Astrocyte of the spinal cord (primary cell): ENCODE measurements around the gene ITSN1.

Source experiments
- DNase-seq: peaks from one replicate; pipeline ENCODE4 v3.0.0; 2011; ENCODE audit warnings: low read depth, low spot score
- H3K4me3 ChIP-seq: 2 replicates; pipeline ENCODE4 v1.5.1; 2011; ENCODE audit warnings: low read depth, mild to moderate bottlenecking, low read length, moderate library complexity
- CTCF ChIP-seq: IDR thresholded peaks from 2 replicates; pipeline ENCODE4 v1.5.1; 2012; ENCODE audit warnings: low read depth, mild to moderate bottlenecking, low read length, inconsistent platforms
- in situ Hi-C: cut with HindIII; loops from 2 replicates; pipeline ENCODE4 v1.10.0; 2017; ENCODE audit warnings: low sequenced_read_pairs

Gene ITSN1

GRCh38 chr21:33836408-33836807, 194.1 kb downstream of the ITSN1 start:
- no peak for DNase-seq
- in situ Hi-C loops: no loop called here
- no peak overlapping the region for H3K4me3 ChIP-seq
- no peak for TF ChIP-seq CTCF

GRCh38 chr21:33839167-33839716, 196.9 kb downstream of the ITSN1 start:
- TF ChIP-seq CTCF: no peak
- no peak for DNase-seq
- no peak overlapping the region for H3K4me3 ChIP-seq
- in situ Hi-C loops: no loop called here

GRCh38 chr21:33839806-33840205, 197.5 kb downstream of the ITSN1 start:
- no peak for DNase-seq
- no peak overlapping the region for H3K4me3 ChIP-seq
- no peak for TF ChIP-seq CTCF
- in situ Hi-C loops: no loop called here

- H3K4me3 ChIP-seq: no peak overlapping the region
- TF ChIP-seq CTCF: no peak
- no peak for DNase-seq
- in situ Hi-C loops: no loop called here
Measured at GRCh38 chr21:33840771-33841170, 198.5 kb downstream of the ITSN1 start.

GRCh38 chr21:33841561-33841960, 199.3 kb downstream of the ITSN1 start:
- DNase-seq: no peak
- in situ Hi-C loops: no loop called here
- H3K4me3 ChIP-seq: no peak overlapping the region
- no peak for TF ChIP-seq CTCF

- H3K4me3 ChIP-seq: no peak overlapping the region
- DNase-seq: no peak
- TF ChIP-seq CTCF: no peak
- in situ Hi-C loops: no loop called here
Measured at GRCh38 chr21:33843216-33843615, 200.9 kb downstream of the ITSN1 start.
